ENCODE data around the gene AP2M1. TPM values are rescaled to one million over a fixed set of nuclear protein-coding genes. Genes with fewer than 3 reads are reported as not detected.

AP2M1 gene
- total RNA-seq, 3 donors from 2014 or later: 195 to 240 (median 204) TPM

- Histone ChIP-seq H3K4me1 (peaks cover 0 to 18% of the 10 kb centered on the region in 2 donors), H3K9me3 (no peaks in the 10 kb centered on the region), H3K36me3 (peaks cover 13% of the 10 kb centered on the region), H3K27me3 (no peaks in the 10 kb centered on the region), H3K4me3 (peak overlapping the region; percentile 93 to 96 (median 94)), H3K27ac (peak overlapping the region; percentile 88 to 91)
- peak; percentile 99 for DNase-seq (ENCODE audit: low spot score in 2 of 2)
- TF ChIP-seq POLR2A (IDR thresholded peaks at IDR 0.05) (no peak), POLR2AphosphoS5 (IDR thresholded peaks at IDR 0.05) (peak in 1 of 3 donors; percentile 31)
- TF ChIP-seq, protein P1, sequence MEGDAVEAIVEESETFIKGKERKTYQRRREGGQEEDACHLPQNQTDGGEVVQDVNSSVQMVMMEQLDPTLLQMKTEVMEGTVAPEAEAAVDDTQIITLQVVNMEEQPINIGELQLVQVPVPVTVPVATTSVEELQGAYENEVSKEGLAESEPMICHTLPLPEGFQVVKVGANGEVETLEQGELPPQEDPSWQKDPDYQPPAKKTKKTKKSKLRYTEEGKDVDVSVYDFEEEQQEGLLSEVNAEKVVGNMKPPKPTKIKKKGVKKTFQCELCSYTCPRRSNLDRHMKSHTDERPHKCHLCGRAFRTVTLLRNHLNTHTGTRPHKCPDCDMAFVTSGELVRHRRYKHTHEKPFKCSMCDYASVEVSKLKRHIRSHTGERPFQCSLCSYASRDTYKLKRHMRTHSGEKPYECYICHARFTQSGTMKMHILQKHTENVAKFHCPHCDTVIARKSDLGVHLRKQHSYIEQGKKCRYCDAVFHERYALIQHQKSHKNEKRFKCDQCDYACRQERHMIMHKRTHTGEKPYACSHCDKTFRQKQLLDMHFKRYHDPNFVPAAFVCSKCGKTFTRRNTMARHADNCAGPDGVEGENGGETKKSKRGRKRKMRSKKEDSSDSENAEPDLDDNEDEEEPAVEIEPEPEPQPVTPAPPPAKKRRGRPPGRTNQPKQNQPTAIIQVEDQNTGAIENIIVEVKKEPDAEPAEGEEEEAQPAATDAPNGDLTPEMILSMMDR (IDR thresholded peaks at IDR 0.05): no peak
- intact Hi-C loops (cut with DNase I; ENCODE audit: low total_unique reads): loop anchor here (10.0 kb wide), 1 partner anchor 59 kb away; the partner anchor contains the start of genes ALG3 and EEF1AKMT4
Observed at GRCh38 chr3:184185461-184186183, 11.0 kb downstream of the AP2M1 start.

DNA sequence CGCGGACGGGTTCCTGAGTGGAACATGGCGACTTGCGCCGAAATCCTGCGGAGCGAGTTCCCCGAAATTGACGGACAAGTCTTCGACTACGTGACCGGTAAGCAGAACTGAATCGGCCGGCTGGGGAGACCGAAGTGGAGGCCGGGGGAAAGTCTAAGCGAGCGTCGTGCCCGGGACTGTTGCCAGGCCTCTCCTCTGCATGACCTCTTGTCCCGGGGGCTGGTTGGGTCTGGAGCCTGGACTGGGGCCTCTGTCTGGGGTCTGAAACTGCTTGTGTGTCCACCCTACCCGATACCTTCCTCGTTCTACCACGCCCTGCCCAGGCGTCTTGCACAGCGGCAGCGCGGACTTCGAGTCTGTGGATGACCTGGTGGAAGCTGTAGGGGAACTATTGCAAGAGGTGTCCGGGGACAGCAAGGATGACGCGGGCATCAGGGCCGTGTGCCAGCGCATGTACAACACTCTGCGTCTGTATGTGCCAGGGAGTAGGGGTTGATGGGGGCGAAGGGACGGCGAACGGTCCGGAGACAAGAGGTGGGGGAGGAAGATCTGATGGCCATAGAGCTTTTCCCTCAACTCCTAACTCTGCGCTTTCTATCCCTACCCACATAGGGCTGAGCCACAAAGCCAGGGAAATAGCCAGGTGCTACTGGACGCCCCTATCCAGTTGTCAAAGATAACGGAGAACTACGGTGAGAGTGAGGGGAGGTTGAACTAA is 11.7 kb downstream of the AP2M1 start, which contains the start of gene ABCF3:
Gene ABCF3, plus strand, starts transcription at position 16 of the 718 bp plus-strand sequence. Its CDS starts 9 bp downstream, at position 25.
- intact Hi-C loops (cut with DNase I; ENCODE audit: low total_unique reads): loop anchor here (10.0 kb wide), 1 partner anchor 58 kb away; the partner anchor contains the start of genes ALG3 and EEF1AKMT4
- Histone ChIP-seq H3K27me3 (no peaks in the 10 kb centered on the region), H3K9me3 (no peaks in the 10 kb centered on the region), H3K4me3 (peak within 1 kb of the TSS; percentile 93 to 96 (median 94)), H3K4me1 (peaks cover 0 to 18% of the 10 kb centered on the region in 2 donors), H3K36me3 (peaks cover 8% of the 10 kb centered on the region), H3K27ac (peak within 1 kb of the TSS; percentile 88 to 91)
- peak; percentile 71 for TF ChIP-seq POLR2A (IDR thresholded peaks at IDR 0.05)
- TF ChIP-seq POLR2AphosphoS5 (IDR thresholded peaks at IDR 0.05): peak; percentile 52 to 82 (median 73)
- TF ChIP-seq, protein P1 (IDR thresholded peaks at IDR 0.05): no peak
- DNase-seq (ENCODE audit: low spot score in 2 of 2): no peak

DNA sequence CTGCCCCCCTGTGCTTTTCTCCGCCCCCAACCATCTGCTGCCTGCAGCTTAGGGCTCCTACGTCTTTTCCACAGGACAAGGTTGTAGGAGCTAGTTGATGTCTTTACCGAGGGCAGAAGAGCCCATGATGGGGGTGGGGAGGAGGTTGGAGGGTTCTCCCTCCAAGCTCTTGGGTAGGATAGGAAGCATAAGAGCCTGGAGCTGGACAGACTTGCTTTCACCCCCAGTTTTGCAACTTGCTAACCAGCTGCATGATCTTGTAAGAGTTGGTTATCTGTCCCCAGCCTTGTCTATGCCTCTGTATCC is 12.2 kb downstream of the AP2M1 start:
- peak overlapping the region; percentile 88 to 91 for H3K27ac ChIP-seq

DNA sequence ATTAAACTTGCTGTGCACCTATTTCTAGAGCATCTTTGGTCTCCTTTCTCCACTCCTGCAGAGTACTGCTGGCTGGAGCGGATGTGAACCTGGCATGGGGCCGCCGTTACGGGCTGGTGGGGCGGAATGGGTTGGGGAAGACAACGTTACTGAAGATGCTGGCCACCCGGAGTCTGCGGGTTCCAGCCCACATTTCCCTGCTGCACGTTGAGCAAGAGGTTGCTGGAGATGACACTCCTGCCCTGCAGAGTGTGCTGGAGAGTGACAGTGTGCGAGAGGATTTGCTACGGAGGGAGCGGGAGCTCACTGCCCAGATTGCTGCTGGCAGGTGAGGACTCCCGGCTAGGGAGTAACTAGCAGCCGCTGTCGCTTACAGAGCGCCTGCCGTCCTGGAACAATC is 13.4 kb downstream of the AP2M1 start:
- Histone ChIP-seq H3K27me3 (no peaks in the 10 kb centered on the region), H3K27ac (no peak overlapping the region), H3K36me3 (no peaks in the 10 kb centered on the region), H3K4me3 (no peak overlapping the region), H3K9me3 (no peaks in the 10 kb centered on the region), H3K4me1 (peaks cover 0 to 18% of the 10 kb centered on the region in 2 donors)
- no peak for TF ChIP-seq POLR2AphosphoS5 (IDR thresholded peaks at IDR 0.05)
- no peak for TF ChIP-seq POLR2A (IDR thresholded peaks at IDR 0.05)
- TF ChIP-seq, protein P1 (IDR thresholded peaks at IDR 0.05): no peak
- DNase-seq (ENCODE audit: low spot score in 2 of 2): no peak
- intact Hi-C loops (cut with DNase I; ENCODE audit: low total_unique reads): loop anchor here (10.0 kb wide), 1 partner anchor 57 kb away; the partner anchor contains the start of genes ALG3 and EEF1AKMT4

More for the DNA sequence above, 12.2 kb downstream of the AP2M1 start:
- Histone ChIP-seq H3K36me3 (peaks cover 7% of the 10 kb centered on the region), H3K4me1 (peaks cover 0 to 18% of the 10 kb centered on the region in 2 donors), H3K27me3 (no peaks in the 10 kb centered on the region), H3K9me3 (no peaks in the 10 kb centered on the region), H3K4me3 (peak overlapping the region; percentile 93 to 96 (median 94))
- TF ChIP-seq POLR2AphosphoS5 (IDR thresholded peaks at IDR 0.05) (no peak), POLR2A (IDR thresholded peaks at IDR 0.05) (no peak)
- TF ChIP-seq, protein P1 (IDR thresholded peaks at IDR 0.05): no peak
- no peak for DNase-seq (ENCODE audit: low spot score in 2 of 2)
- intact Hi-C loops (cut with DNase I; ENCODE audit: low total_unique reads): loop anchor here (10.0 kb wide), 1 partner anchor 58 kb away; the partner anchor contains the start of genes ALG3 and EEF1AKMT4

Data from breast epithelium (tissue), 4 donors.